Endothelial cell of umbilical vein (primary cell): Measurements from ENCODE around the gene PDE4B. TPM values are rescaled to one million over a fixed set of nuclear protein-coding genes. Genes with fewer than 3 reads are reported as not detected.

Source experiments
- Bru-seq: library from RNA; stranded (reverse); fragments of 400-500 nt; gene quantifications from one replicate; lab custom pipeline; 2021; lab: Mats Ljungman, UMichigan
- BruChase-seq, 2 experiments: library from RNA; stranded (reverse); fragments of 400-500 nt; gene quantifications; one replicate each; lab custom pipeline; 2021; lab: Mats Ljungman, UMichigan
- BruUV-seq: library from RNA; stranded (reverse); fragments of 400-500 nt; replicated peaks from 2 replicates; lab custom pipeline; 2021; lab: Mats Ljungman, UMichigan
- CTCF ChIA-PET: fragments of 300-600, 350-600 bp; sonication (Branson Sonifier 250); formaldehyde crosslinking; loops from one replicate; lab custom pipeline; 2021; ENCODE audit warnings: antibody characterized with exemption, inconsistent platforms; lab: Charles Lee
- POLR2A ChIA-PET: fragments of 300-600, 350-600 bp; sonication (Branson Sonifier 250); formaldehyde crosslinking; loops from one replicate; lab custom pipeline; 2021; ENCODE audit warnings: antibody characterized with exemption, inconsistent platforms; lab: Charles Lee
- DNase-seq: peaks from one replicate; pipeline ENCODE4 v3.0.0-alpha.2; 2011; ENCODE audit warnings: low read depth, low spot score
- FAIRE-seq: peaks from 2 replicates; lab custom pipeline; 2011; peaks lifted over from hg19 to GRCh38; lab: Jason Lieb, UNC
- H2AFZ ChIP-seq: 2 replicates; pipeline ENCODE4 v1.6.0; 2012; ENCODE audit warnings: low read depth, low read length, control low read depth, inconsistent platforms
- H3K27ac ChIP-seq: 2 replicates; pipeline ENCODE4 v1.5.1; 2011; ENCODE audit warnings: low read depth, mild to moderate bottlenecking, control low read depth, low read length, moderate library complexity; ENCODE audit not compliant: insufficient read depth
- H3K27me3 ChIP-seq, 2 experiments: 2 replicates each; pipeline versions ENCODE4 v1.6.0 to v1.6.1; 2011; ENCODE audit warnings: low read length in 2 of 2, mixed read lengths in 1 of 2; ENCODE audit not compliant: control insufficient read depth in 2 of 2, insufficient read depth in 2 of 2
- H3K36me3 ChIP-seq, 2 experiments: 2 replicates in 1 of 2; 3 replicates in 1 of 2; pipeline ENCODE4 v1.5.1; 2011; ENCODE audit warnings: low read length in 2 of 2, mild to moderate bottlenecking in 1 of 2, moderate library complexity in 1 of 2; ENCODE audit not compliant: control insufficient read depth in 2 of 2, insufficient read depth in 2 of 2; ENCODE audit errors: extremely low read depth in 1 of 2
- H3K4me1 ChIP-seq: 3 replicates; pipeline ENCODE4 v1.5.1; 2011; ENCODE audit warnings: mild to moderate bottlenecking, low read length; ENCODE audit not compliant: control insufficient read depth, insufficient read depth; ENCODE audit errors: extremely low read depth
- H3K4me2 ChIP-seq: 2 replicates; pipeline ENCODE4 v1.6.1; 2011; ENCODE audit warnings: low read length, control low read depth, mixed read lengths; ENCODE audit not compliant: insufficient read depth
- H3K4me3 ChIP-seq, 3 experiments: fragments of 200-600 bp in 1 of 3; sonication (generic), shearing (Covaris generic) in 1 of 3; replicated peaks in 1 of 3; 2 replicates each; pipeline ENCODE4 v1.5.1; 2011 to 2016; ENCODE audit warnings: control low read depth in 3 of 3, low read length in 3 of 3, mild to moderate bottlenecking in 2 of 3, inconsistent platforms in 1 of 3, low read depth in 1 of 3, moderate library complexity in 1 of 3; ENCODE audit not compliant: insufficient read depth in 1 of 3
- H3K79me2 ChIP-seq: 2 replicates; pipeline ENCODE4 v1.6.0; 2012; ENCODE audit warnings: low read length, inconsistent platforms; ENCODE audit not compliant: control insufficient read depth, insufficient read depth
- H3K9ac ChIP-seq: replicated peaks from 2 replicates; pipeline ENCODE3; 2011; ENCODE audit warnings: low read length, control low read depth; ENCODE audit not compliant: insufficient read depth; ENCODE audit errors: extremely low read depth
- H3K9me1 ChIP-seq: replicated peaks from 3 replicates; pipeline ENCODE4 v1.6.0; 2011; ENCODE audit warnings: mild to moderate bottlenecking, low read length; ENCODE audit not compliant: control insufficient read depth, insufficient read depth; ENCODE audit errors: extremely low read depth
- H3K9me3 ChIP-seq: replicated peaks from 2 replicates; pipeline ENCODE4 v1.5.1; 2012; ENCODE audit warnings: low read length, inconsistent platforms; ENCODE audit not compliant: control insufficient read depth, insufficient read depth
- H4K20me1 ChIP-seq: replicated peaks from 2 replicates; pipeline ENCODE3; 2011; ENCODE audit warnings: mild to moderate bottlenecking, low read length; ENCODE audit not compliant: control insufficient read depth, insufficient read depth; ENCODE audit errors: extremely low read depth
- EZH2 ChIP-seq: IDR thresholded peaks from 2 replicates; pipeline ENCODE4 v1.6.1; 2012; ENCODE audit warnings: borderline replicate concordance, low read depth, mild to moderate bottlenecking, moderate library complexity, low read length, inconsistent platforms; ENCODE audit not compliant: severe bottlenecking
- FOS ChIP-seq: IDR thresholded peaks from 2 replicates; pipeline ENCODE4 v1.6.1; 2011; ENCODE audit warnings: mild to moderate bottlenecking, low read length, moderate library complexity, borderline replicate concordance; ENCODE audit not compliant: insufficient read depth
- GATA2 ChIP-seq: IDR thresholded peaks from 2 replicates; pipeline ENCODE4 v1.7.0; 2011; ENCODE audit warnings: low read depth, mild to moderate bottlenecking, moderate library complexity, mixed read lengths, low read length; ENCODE audit not compliant: insufficient read length, insufficient read depth
- JUN ChIP-seq: IDR thresholded peaks from 2 replicates; pipeline ENCODE4 v1.6.1; 2011; ENCODE audit warnings: borderline replicate concordance, low read depth; ENCODE audit not compliant: insufficient read length, insufficient read depth
- MYC ChIP-seq: IDR thresholded peaks from one replicate; pipeline ENCODE4 v1.6.1; 2011; ENCODE audit warnings: mild to moderate bottlenecking, low read depth, low read length
- POLR2A ChIP-seq: IDR thresholded peaks from 2 replicates; pipeline ENCODE4 v1.6.1; 2012; ENCODE audit warnings: low read depth, mild to moderate bottlenecking, control low read depth, low read length
- POLR2AphosphoS5 ChIP-seq: IDR thresholded peaks from 2 replicates; pipeline ENCODE4 v1.6.1; 2012; ENCODE audit warnings: low read depth, mild to moderate bottlenecking, control low read depth, low read length, moderate library complexity; ENCODE audit not compliant: insufficient read depth
- dilution Hi-C: fragments of 300-500 bp; cut with MboI; formaldehyde crosslinking; loops from one replicate; pipeline ENCODE4 v1.15.0; 2019; ENCODE audit warnings: low sequenced_read_pairs; ENCODE audit not compliant: extremely low pct_ligation_motif_present
- intact Hi-C: fragments of 100-400 bp; cut with micrococcal nuclease; formaldehyde crosslinking; loops from one replicate; pipeline ENCODE4 v1.10.0; 2022
- long read RNA-seq: library from polyadenylated mRNA; stranded (forward); transcript quantifications from one replicate; pipeline ENCODE4 v2.0.0, GENCODE V29; 2021
- polyA minus RNA-seq, 3 experiments: library from RNA; depleted of rRNA, polyadenylated mRNA; stranded (reverse); fragments of >200 nt; gene quantifications; 1 replicate in 1 of 3; 2 replicates in 2 of 3; pipeline ENCODE4 v1.2.3, GENCODE V29; 2011
- polyA plus RNA-seq, 4 experiments: library from polyadenylated mRNA; depleted of rRNA in 3 of 4; stranded (reverse) in 3 of 4; unstranded in 1 of 4; fragments of >200 nt; gene quantifications; 2 replicates each; pipeline versions ENCODE4 v1.2.1 to v1.2.3, GENCODE V29; 2011 to 2012; ENCODE audit warnings: missing spikeins in 1 of 4
- total RNA-seq: library from RNA; stranded (reverse); gene quantifications from 2 replicates; pipeline ENCODE4 v1.2.3, GENCODE V29; 2021
- TF ChIP-seq, protein P1 (sequence below), 2 donors: IDR thresholded peaks; 1 replicate in 1 of 2; 2 replicates in 1 of 2; pipeline ENCODE4 v1.5.1; 2011; ENCODE audit warnings: low read length in 2 of 2, mild to moderate bottlenecking in 2 of 2, moderate library complexity in 2 of 2, control low read depth in 1 of 2, inconsistent platforms in 1 of 2, low read depth in 1 of 2; ENCODE audit not compliant: insufficient read depth in 1 of 2; ENCODE audit errors: extremely low read depth in 1 of 2
- TF ChIP-seq, protein P2 (sequence below): IDR thresholded peaks from 2 replicates; pipeline ENCODE4 v1.6.1; 2011; ENCODE audit not compliant: insufficient read depth, insufficient read length

PDE4B gene
- total RNA-seq (69.8 and 72.1 TPM in 2 replicates), polyA plus RNA-seq (48.5 and 63.5 TPM in 2 replicates), polyA minus RNA-seq (120 and 127 TPM in 2 replicates), Bru-seq, nascent RNA (percentile 69 among the genes with signal in this experiment), BruChase-seq, experiment 1, labeled RNA remaining after a 6-hour chase (percentile 34 among the genes with signal in this experiment), BruChase-seq, experiment 2, labeled RNA remaining after a 2-hour chase (percentile 44 among the genes with signal in this experiment)
- polyA plus RNA-seq (2011; cell fraction: cytosol; rRNA removed), result 50.1 and 54.3 TPM in 2 replicates
- polyA plus RNA-seq (2011; cell fraction: nucleus; rRNA removed), result 129 and 156 TPM in 2 replicates
- polyA plus RNA-seq (2012), result 60.6 and 70.2 TPM in 2 replicates
- not detected for polyA minus RNA-seq (2011; cell fraction: cytosol; rRNA and poly(A)+ RNA removed)
- 249 and 261 TPM in 2 replicates for polyA minus RNA-seq (2011; cell fraction: nucleus; rRNA and poly(A)+ RNA removed)
- long read RNA-seq, transcript PDE4B-203 (10 exons, 3,982 nt), result major isoform, 57 of 101 reads
- long read RNA-seq, partial matches to known transcripts, result 18 of 101 reads
- long read RNA-seq, other reads (novel, unspliced or antisense), result 25 of 101 reads

DNA sequence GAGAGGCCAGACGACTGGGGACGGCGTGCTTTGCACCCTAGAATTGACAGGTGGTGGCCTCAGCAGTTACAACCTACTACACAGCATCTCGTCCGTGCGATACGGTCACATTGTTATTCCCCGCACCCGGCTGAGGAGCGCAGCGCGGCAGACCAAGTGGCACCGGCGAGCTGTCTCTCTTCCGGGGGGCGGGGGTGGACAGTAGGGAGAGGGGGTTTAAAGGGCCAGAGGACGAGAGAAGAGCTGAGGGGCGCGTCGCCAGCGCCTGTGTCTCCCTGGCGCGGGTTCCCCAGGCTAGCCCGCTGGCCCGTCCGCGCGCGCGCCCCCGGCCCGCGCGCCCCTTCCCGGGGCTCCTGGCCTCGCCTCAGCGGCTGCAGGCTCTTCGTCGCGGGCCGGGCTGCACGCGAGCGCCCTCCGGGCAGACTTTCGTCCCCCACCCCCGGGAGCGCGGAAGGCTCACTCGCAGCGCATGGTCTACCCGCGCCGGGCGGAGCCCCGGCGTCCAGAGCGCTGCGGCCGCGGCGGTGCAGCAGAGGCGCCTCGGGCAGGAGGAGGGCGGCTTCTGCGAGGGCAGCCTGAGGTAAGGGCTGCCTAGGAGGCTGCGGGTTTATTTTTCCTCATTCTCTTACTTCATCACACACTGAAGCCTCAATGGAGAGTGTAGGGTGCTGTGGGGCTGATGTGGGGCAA lies at the start of gene PDE4B:
TSS of gene PDE4B (plus strand) at position 227 of the 690 bp plus-strand sequence.
- H3K9me3 ChIP-seq, result no peaks in the 10 kb centered on the region
- H3K4me3 ChIP-seq, result peak within 1 kb of the TSS; percentile 22 to 57 (median 24)
- no TSS peak for BruUV-seq
- FAIRE-seq (no peak), DNase-seq (peak; percentile 22)
- peak within 1 kb of the TSS; percentile 69 for H2AFZ ChIP-seq
- H3K27me3 ChIP-seq, result peaks cover 20 to 39% of the 10 kb centered on the region in 2 experiments
- H3K79me2 ChIP-seq, result no peaks in the 10 kb centered on the region
- no peaks in the 10 kb centered on the region for H3K9me1 ChIP-seq
- POLR2A ChIA-PET, result no interaction called here
- no peak within 1 kb of the TSS for H3K27ac ChIP-seq
- CTCF ChIA-PET, result interaction anchor here (1.6 kb wide), 1 partner anchor 19 kb away, joined by 7 read pairs; no protein-coding TSS in a partner anchor
- dilution Hi-C loops (no loop called here), intact Hi-C loops (loop anchor here (10.0 kb wide), 1 partner anchor 368 kb away; the partner anchor contains the start of genes LEPR and LEPROT)
- peak within 1 kb of the TSS; percentile 57 for H3K4me2 ChIP-seq
- peaks cover 13% of the 10 kb centered on the region for H3K4me1 ChIP-seq
- H3K9ac ChIP-seq, result no peak within 1 kb of the TSS
- no peaks in the 10 kb centered on the region for H3K36me3 ChIP-seq
- no peaks in the 10 kb centered on the region for H4K20me1 ChIP-seq
- TF ChIP-seq JUN, result no peak
- TF ChIP-seq EZH2, result no peak
- no peak for TF ChIP-seq POLR2AphosphoS5
- no peak for TF ChIP-seq FOS
- no peak for TF ChIP-seq MYC
- TF ChIP-seq, protein P1, sequence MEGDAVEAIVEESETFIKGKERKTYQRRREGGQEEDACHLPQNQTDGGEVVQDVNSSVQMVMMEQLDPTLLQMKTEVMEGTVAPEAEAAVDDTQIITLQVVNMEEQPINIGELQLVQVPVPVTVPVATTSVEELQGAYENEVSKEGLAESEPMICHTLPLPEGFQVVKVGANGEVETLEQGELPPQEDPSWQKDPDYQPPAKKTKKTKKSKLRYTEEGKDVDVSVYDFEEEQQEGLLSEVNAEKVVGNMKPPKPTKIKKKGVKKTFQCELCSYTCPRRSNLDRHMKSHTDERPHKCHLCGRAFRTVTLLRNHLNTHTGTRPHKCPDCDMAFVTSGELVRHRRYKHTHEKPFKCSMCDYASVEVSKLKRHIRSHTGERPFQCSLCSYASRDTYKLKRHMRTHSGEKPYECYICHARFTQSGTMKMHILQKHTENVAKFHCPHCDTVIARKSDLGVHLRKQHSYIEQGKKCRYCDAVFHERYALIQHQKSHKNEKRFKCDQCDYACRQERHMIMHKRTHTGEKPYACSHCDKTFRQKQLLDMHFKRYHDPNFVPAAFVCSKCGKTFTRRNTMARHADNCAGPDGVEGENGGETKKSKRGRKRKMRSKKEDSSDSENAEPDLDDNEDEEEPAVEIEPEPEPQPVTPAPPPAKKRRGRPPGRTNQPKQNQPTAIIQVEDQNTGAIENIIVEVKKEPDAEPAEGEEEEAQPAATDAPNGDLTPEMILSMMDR (IDR thresholded peaks at IDR 0.05; ENCODE audit: extremely low read depth in 1 of 2, insufficient read depth in 1 of 2, low read depth in 1 of 2, low read length in 2 of 2), result no peak
- TF ChIP-seq GATA2, result no peak
- no peak for TF ChIP-seq POLR2A
- TF ChIP-seq, protein P2, sequence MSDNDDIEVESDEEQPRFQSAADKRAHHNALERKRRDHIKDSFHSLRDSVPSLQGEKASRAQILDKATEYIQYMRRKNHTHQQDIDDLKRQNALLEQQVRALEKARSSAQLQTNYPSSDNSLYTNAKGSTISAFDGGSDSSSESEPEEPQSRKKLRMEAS, result no peak
